H9 (cell line): ENCODE data around the gene USB1. TPM values are rescaled to one million over a fixed set of nuclear protein-coding genes. Genes with fewer than 3 reads are reported as not detected.

Experiments used
- DNase-seq: peaks from one replicate; pipeline ENCODE4 v3.0.0-alpha.2; 2017
- H2AFZ ChIP-seq: one replicate; pipeline ENCODE4 v1.6.1; 2013; ENCODE audit warnings: mild to moderate bottlenecking, low read length, control low read depth, moderate library complexity
- H2AK5ac ChIP-seq: 2 replicates; pipeline ENCODE4 v1.6.1; 2013; ENCODE audit warnings: low read length, control low read depth, mixed read lengths; ENCODE audit not compliant: insufficient read length
- H2BK120ac ChIP-seq: one replicate; pipeline ENCODE4 v1.6.1; 2013; ENCODE audit warnings: low read depth, mild to moderate bottlenecking, low read length, control low read depth, inconsistent platforms; ENCODE audit not compliant: poor library complexity, severe bottlenecking
- H2BK12ac ChIP-seq: 2 replicates; pipeline ENCODE4 v1.6.1; 2013; ENCODE audit warnings: low read length, control low read depth, mixed read lengths, low read depth; ENCODE audit not compliant: insufficient read length
- H2BK15ac ChIP-seq: 2 replicates; pipeline ENCODE4 v1.6.1; 2013; ENCODE audit warnings: low read depth, low read length, control low read depth
- H2BK20ac ChIP-seq: one replicate; pipeline ENCODE4 v1.6.1; 2013; ENCODE audit warnings: low read depth, mild to moderate bottlenecking, low read length, control low read depth, inconsistent platforms; ENCODE audit not compliant: poor library complexity, severe bottlenecking
- H2BK5ac ChIP-seq: 2 replicates; pipeline ENCODE4 v1.6.1; 2013; ENCODE audit warnings: low read length, control low read depth, mixed read lengths; ENCODE audit not compliant: insufficient read length
- H3K14ac ChIP-seq: 2 replicates; pipeline ENCODE4 v1.6.1; 2013; ENCODE audit warnings: low read length, control low read depth; ENCODE audit not compliant: insufficient read depth
- H3K18ac ChIP-seq: 2 replicates; pipeline ENCODE4 v1.6.1; 2013; ENCODE audit warnings: low read depth, mild to moderate bottlenecking, mixed read lengths, low read length, control low read depth; ENCODE audit not compliant: insufficient read length
- H3K23ac ChIP-seq: 2 replicates; pipeline ENCODE4 v1.6.1; 2013; ENCODE audit warnings: low read length, control low read depth, mixed read lengths, low read depth; ENCODE audit not compliant: insufficient read length
- H3K23me2 ChIP-seq: 2 replicates; pipeline ENCODE4 v1.6.1; 2013; ENCODE audit warnings: low read depth, mild to moderate bottlenecking, mixed read lengths, low read length, control low read depth; ENCODE audit not compliant: insufficient read length, poor library complexity, severe bottlenecking
- H3K27ac ChIP-seq: 2 replicates; pipeline ENCODE4 v1.5.1; 2013; ENCODE audit warnings: low read length, control low read depth, mixed read lengths, low read depth; ENCODE audit not compliant: insufficient read length
- H3K27me3 ChIP-seq: 2 replicates; pipeline ENCODE4 v1.6.1; 2013; ENCODE audit warnings: low read length, control low read depth, inconsistent platforms; ENCODE audit not compliant: insufficient read depth
- H3K4ac ChIP-seq: 2 replicates; pipeline ENCODE4 v1.6.1; 2013; ENCODE audit warnings: low read depth, mild to moderate bottlenecking, control low read depth, inconsistent platforms, low read length, moderate library complexity
- H3K4me1 ChIP-seq: 2 replicates; pipeline ENCODE4 v1.6.1; 2013; ENCODE audit warnings: low read length, control low read depth, inconsistent platforms; ENCODE audit not compliant: insufficient read depth
- H3K4me2 ChIP-seq: 2 replicates; pipeline ENCODE4 v1.6.1; 2013; ENCODE audit warnings: low read length, control low read depth, mixed read lengths; ENCODE audit not compliant: insufficient read length, insufficient read depth
- H3K56ac ChIP-seq: 2 replicates; pipeline ENCODE4 v1.6.1; 2013; ENCODE audit warnings: low read depth, mild to moderate bottlenecking, mixed read lengths, low read length, control low read depth; ENCODE audit not compliant: insufficient read length
- H3K79me1 ChIP-seq: 2 replicates; pipeline ENCODE4 v1.6.1; 2013; ENCODE audit warnings: low read depth, mild to moderate bottlenecking, moderate library complexity, low read length, control low read depth, inconsistent platforms; ENCODE audit not compliant: insufficient read depth, poor library complexity, severe bottlenecking
- H3K79me2 ChIP-seq: 2 replicates; pipeline ENCODE4 v1.6.1; 2013; ENCODE audit warnings: low read length, control low read depth, inconsistent platforms; ENCODE audit not compliant: insufficient read depth
- H3K9ac ChIP-seq: 2 replicates; pipeline ENCODE4 v1.6.1; 2013; ENCODE audit warnings: low read length, control low read depth, mixed read lengths; ENCODE audit not compliant: insufficient read length; ENCODE audit errors: extremely low read depth
- H3K9me3 ChIP-seq: one replicate; pipeline ENCODE4 v1.6.1; 2013; ENCODE audit warnings: low read depth, low read length, inconsistent platforms; ENCODE audit not compliant: control insufficient read depth
- H3T11ph ChIP-seq: one replicate; pipeline ENCODE4 v1.6.1; 2013; ENCODE audit warnings: mild to moderate bottlenecking, low read length, control low read depth, inconsistent platforms
- H4K20me1 ChIP-seq: one replicate; pipeline ENCODE4 v1.6.1; 2013; ENCODE audit not compliant: control insufficient read depth, insufficient read length, insufficient read depth
- H4K5ac ChIP-seq: 2 replicates; pipeline ENCODE4 v1.6.1; 2013; ENCODE audit warnings: low read depth, mild to moderate bottlenecking, mixed read lengths, low read length, control low read depth; ENCODE audit not compliant: insufficient read length
- H4K8ac ChIP-seq: replicated peaks from 2 replicates; pipeline ENCODE4 v1.6.1; 2013; ENCODE audit warnings: low read length, control low read depth, mixed read lengths, low read depth; ENCODE audit not compliant: insufficient read length
- H4K91ac ChIP-seq: 2 replicates; pipeline ENCODE4 v1.6.1; 2013; ENCODE audit warnings: low read depth, mild to moderate bottlenecking, moderate library complexity, mixed read lengths, low read length, control low read depth; ENCODE audit not compliant: insufficient read length
- H3K27ac Mint-ChIP-seq, 3 experiments: 2 replicates in 2 of 3; 3 replicates in 1 of 3; pipeline ENCODE4 v1.8.0; 2020 to 2021; ENCODE audit warnings: mixed read lengths in 3 of 3, mild to moderate bottlenecking in 1 of 3, moderate library complexity in 1 of 3
- H3K27me3 Mint-ChIP-seq: 2 replicates; pipeline ENCODE4 v1.8.0; 2021; ENCODE audit warnings: low read depth, mild to moderate bottlenecking, moderate library complexity, mixed read lengths
- H3K36me3 Mint-ChIP-seq, 3 experiments: 2 replicates in 2 of 3; 3 replicates in 1 of 3; pipeline ENCODE4 v1.8.0; 2020 to 2021; ENCODE audit warnings: low read depth in 3 of 3, mixed read lengths in 3 of 3; ENCODE audit not compliant: insufficient read depth in 1 of 3
- H3K4me1 Mint-ChIP-seq, 2 experiments: 2 replicates each; pipeline ENCODE4 v1.8.0; 2020; ENCODE audit warnings: mixed read lengths in 2 of 2
- H3K4me3 Mint-ChIP-seq, 2 experiments: 2 replicates in 1 of 2; 3 replicates in 1 of 2; pipeline ENCODE4 v1.8.0; 2020 to 2021; ENCODE audit warnings: mild to moderate bottlenecking in 2 of 2, mixed read lengths in 2 of 2, moderate library complexity in 1 of 2
- H3K9me3 Mint-ChIP-seq, 2 experiments: 2 replicates in 1 of 2; 3 replicates in 1 of 2; pipeline ENCODE4 v1.8.0; 2020; ENCODE audit warnings: mild to moderate bottlenecking in 2 of 2, mixed read lengths in 2 of 2, moderate library complexity in 1 of 2
- WGBS: extraction: QIAGEN DNeasy Blood & Tissue Kit; methylation state at CpG from one replicate; pipeline ENCODE4 v1.1.7; 2013; ENCODE audit warnings: missing lambda C conversion rate, low lambda C conversion rate, mixed read lengths; ENCODE audit not compliant: insufficient read length; ENCODE audit errors: extremely low coverage; 5-methylcytosine and 5-hydroxymethylcytosine counted together
- total RNA-seq: library from RNA; stranded (reverse); gene quantifications from 2 replicates; pipeline ENCODE4 v1.2.1, GENCODE V29; 2021
- TF ChIP-seq, protein P1 (sequence below): fragments of 200-600 bp; sonication (generic); conservative IDR thresholded peaks from 3 replicates; pipeline ENCODE4 v1.8.0; 2021; ENCODE audit warnings: antibody characterized with exemption, mild to moderate bottlenecking

The USB1 gene
- total RNA-seq, 1 experiment from 2014 or later: 65.0 TPM

GRCh38 chr16:57982385-57982784 is 18.8 kb upstream of the USB1 start:
- Histone ChIP-seq H3K56ac (no peak overlapping the region), H2BK15ac (no peak overlapping the region), H2BK12ac (no peak overlapping the region), H3K18ac (no peak overlapping the region), H4K91ac (no peak overlapping the region), H3K4me1 (no peaks in the 10 kb centered on the region), H2BK5ac (no peak overlapping the region), H3K79me2 (no peaks in the 10 kb centered on the region), H3K27me3 (peaks cover 11% of the 10 kb centered on the region; the same call in 1 of the 2 replicates), H3K23me2 (peaks cover 16% of the 10 kb centered on the region), H3K23ac (no peak overlapping the region), H2AFZ (no peak overlapping the region), H3K79me1 (no peaks in the 10 kb centered on the region), H2BK120ac (no peak overlapping the region), H3K9me3 (no peaks in the 10 kb centered on the region), H3K9ac (no peak overlapping the region), H3T11ph (no peak overlapping the region), H2BK20ac (no peak overlapping the region), H3K4ac (no peak overlapping the region), H4K8ac (no peak overlapping the region), H3K4me2 (no peak overlapping the region), H4K5ac (no peak overlapping the region), H4K20me1 (no peaks in the 10 kb centered on the region), H3K27ac (no peak overlapping the region), H2AK5ac (no peak overlapping the region), H3K14ac (no peak overlapping the region)
- H3K9me3 Mint-ChIP-seq: no peaks in the 10 kb centered on the region
- no CpG with 5 or more reads among the region's 5 CpGs for WGBS
- no peaks in the 10 kb centered on the region; a peak in 1 of 7 replicates for H3K36me3 Mint-ChIP-seq
- H3K27ac Mint-ChIP-seq: no peak overlapping the region
- H3K4me3 Mint-ChIP-seq: no peak overlapping the region
- H3K4me1 Mint-ChIP-seq: peaks cover 3 to 9% of the 10 kb centered on the region in 2 experiments; a peak in 3 of 4 replicates
- TF ChIP-seq, protein P1, sequence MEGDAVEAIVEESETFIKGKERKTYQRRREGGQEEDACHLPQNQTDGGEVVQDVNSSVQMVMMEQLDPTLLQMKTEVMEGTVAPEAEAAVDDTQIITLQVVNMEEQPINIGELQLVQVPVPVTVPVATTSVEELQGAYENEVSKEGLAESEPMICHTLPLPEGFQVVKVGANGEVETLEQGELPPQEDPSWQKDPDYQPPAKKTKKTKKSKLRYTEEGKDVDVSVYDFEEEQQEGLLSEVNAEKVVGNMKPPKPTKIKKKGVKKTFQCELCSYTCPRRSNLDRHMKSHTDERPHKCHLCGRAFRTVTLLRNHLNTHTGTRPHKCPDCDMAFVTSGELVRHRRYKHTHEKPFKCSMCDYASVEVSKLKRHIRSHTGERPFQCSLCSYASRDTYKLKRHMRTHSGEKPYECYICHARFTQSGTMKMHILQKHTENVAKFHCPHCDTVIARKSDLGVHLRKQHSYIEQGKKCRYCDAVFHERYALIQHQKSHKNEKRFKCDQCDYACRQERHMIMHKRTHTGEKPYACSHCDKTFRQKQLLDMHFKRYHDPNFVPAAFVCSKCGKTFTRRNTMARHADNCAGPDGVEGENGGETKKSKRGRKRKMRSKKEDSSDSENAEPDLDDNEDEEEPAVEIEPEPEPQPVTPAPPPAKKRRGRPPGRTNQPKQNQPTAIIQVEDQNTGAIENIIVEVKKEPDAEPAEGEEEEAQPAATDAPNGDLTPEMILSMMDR: no peak
- DNase-seq: no peak
- H3K27me3 Mint-ChIP-seq: peaks cover 40% of the 10 kb centered on the region
